Measurements from ENCODE around the gene ABCC4. TPM values are rescaled to one million over a fixed set of nuclear protein-coding genes. Genes with fewer than 3 reads are reported as not detected.
"Not testable (repeated sequence)": the region's sequence is repeated elsewhere in the genome, so short reads cannot be mapped to it uniquely, and the experiment has no call there.

ABCC4 gene
- total RNA-seq, 1 experiment from 2014 or later = 17.7 TPM

- H3K27ac ChIP-seq (ENCODE audit: low read length) = no peak overlapping the region
- H3K27me3 ChIP-seq (ENCODE audit: low read length) = no peaks in the 10 kb centered on the region
- ChIA-PET CTCF (no interaction called here), POLR2A (ENCODE audit: unreplicated experiment) (no interaction called here)
- BruUV-seq (replicated peaks) = no TSS peak
- TF ChIP-seq EZH2 (IDR thresholded peaks at IDR 0.05; ENCODE audit: low read length, unreplicated experiment) = no peak
- TF ChIP-seq CTCF (conservative IDR thresholded peaks at IDR 0.05; ENCODE audit: low read depth, low read length) = no peak
- no peak for TF ChIP-seq EZH2phosphoT487 (IDR thresholded peaks at IDR 0.05; ENCODE audit: borderline replicate concordance, low read length)
- no peaks in the 10 kb centered on the region for H3K9me3 ChIP-seq (ENCODE audit: low read length)
- no peaks in the 10 kb centered on the region for H3K9me2 ChIP-seq (replicated peaks; ENCODE audit: low read length)
- ATAC-seq = no peak
- no peak overlapping the region for H3K9ac ChIP-seq (ENCODE audit: low read length)
- no peak overlapping the region for H3K4me2 ChIP-seq (ENCODE audit: low read length)
- H4K20me1 ChIP-seq (ENCODE audit: low read length) = no peaks in the 10 kb centered on the region
- no peak for DNase-seq
- H3K36me3 ChIP-seq (ENCODE audit: low read depth, low read length) = no peaks in the 10 kb centered on the region
- intact Hi-C loops (cut with micrococcal nuclease) = no loop called here
- H3K4me1 ChIP-seq (ENCODE audit: insufficient read depth, low read length) = no peaks in the 10 kb centered on the region
- H3F3A ChIP-seq (ENCODE audit: low read length, unreplicated experiment) = no peaks in the 10 kb centered on the region
- H2AFZ ChIP-seq (ENCODE audit: low read length) = no peak overlapping the region
- no peaks in the 10 kb centered on the region for H3K79me2 ChIP-seq (ENCODE audit: low read length)
- no peak overlapping the region for H3K4me3 ChIP-seq (ENCODE audit: low read length)
These were observed 101.4 kb downstream of the ABCC4 start for GRCh38 chr13:95199896-95200295.

GRCh38 chr13:95198606-95199005 lies 102.6 kb downstream of the ABCC4 start:
- H3K4me3 ChIP-seq (ENCODE audit: low read length); H3K36me3 ChIP-seq (ENCODE audit: low read depth, low read length); H3K4me2 ChIP-seq (ENCODE audit: low read length); intact Hi-C loops (cut with micrococcal nuclease); ATAC-seq; DNase-seq; H3K9ac ChIP-seq (ENCODE audit: low read length); H2AFZ ChIP-seq (ENCODE audit: low read length); H4K20me1 ChIP-seq (ENCODE audit: low read length); H3K27ac ChIP-seq (ENCODE audit: low read length); H3K4me1 ChIP-seq (ENCODE audit: insufficient read depth, low read length); POLR2A ChIA-PET (ENCODE audit: unreplicated experiment); H3K9me3 ChIP-seq (ENCODE audit: low read length); H3K27me3 ChIP-seq (ENCODE audit: low read length); CTCF ChIA-PET; H3K79me2 ChIP-seq (ENCODE audit: low read length); H3K9me2 ChIP-seq (replicated peaks; ENCODE audit: low read length); BruUV-seq (replicated peaks); H3F3A ChIP-seq (ENCODE audit: low read length, unreplicated experiment): not testable (repeated sequence)

GRCh38 chr13:95197548-95197947 lies 103.7 kb downstream of the ABCC4 start:
- Histone ChIP-seq H3K4me1 (ENCODE audit: insufficient read depth, low read length) (no peaks in the 10 kb centered on the region), H3K27ac (ENCODE audit: low read length) (no peak overlapping the region), H4K20me1 (ENCODE audit: low read length) (no peaks in the 10 kb centered on the region), H3K9me3 (ENCODE audit: low read length) (no peaks in the 10 kb centered on the region), H3K4me3 (ENCODE audit: low read length) (no peak overlapping the region), H3K4me2 (ENCODE audit: low read length) (no peak overlapping the region), H2AFZ (ENCODE audit: low read length) (no peak overlapping the region), H3F3A (ENCODE audit: low read length, unreplicated experiment) (no peaks in the 10 kb centered on the region), H3K27me3 (ENCODE audit: low read length) (no peaks in the 10 kb centered on the region), H3K36me3 (ENCODE audit: low read depth, low read length) (no peaks in the 10 kb centered on the region), H3K79me2 (ENCODE audit: low read length) (no peaks in the 10 kb centered on the region), H3K9me2 (replicated peaks; ENCODE audit: low read length) (no peaks in the 10 kb centered on the region), H3K9ac (ENCODE audit: low read length) (no peak overlapping the region)
- ATAC-seq = no peak
- intact Hi-C loops (cut with micrococcal nuclease) = no loop called here
- TF ChIP-seq EZH2 (IDR thresholded peaks at IDR 0.05; ENCODE audit: low read length, unreplicated experiment) (no peak), CTCF (conservative IDR thresholded peaks at IDR 0.05; ENCODE audit: low read depth, low read length) (no peak), EZH2phosphoT487 (IDR thresholded peaks at IDR 0.05; ENCODE audit: borderline replicate concordance, low read length) (no peak)
- ChIA-PET POLR2A (ENCODE audit: unreplicated experiment) (no interaction called here), CTCF (no interaction called here)
- BruUV-seq (replicated peaks) = no TSS peak
- DNase-seq = no peak

All from PC-3 (cell line).